Lower leg skin (tissue), 3 donors: ENCODE measurements around the gene FGF12.

Experiments
- POLR2A ChIP-seq, 2 donors: fragments of 450-650 bp; IDR thresholded peaks; one replicate each; pipeline ENCODE4 v1.6.1; 2016 to 2017; ENCODE audit warnings: antibody characterized with exemption in 2 of 2, mild to moderate bottlenecking in 1 of 2, moderate library complexity in 1 of 2
- TF ChIP-seq, protein P1 (sequence below), 3 donors: fragments of 450-650 bp; IDR thresholded peaks; one replicate each; pipeline ENCODE4 v1.5.1; 2016; ENCODE audit warnings: antibody characterized with exemption in 3 of 3, mild to moderate bottlenecking in 3 of 3, moderate library complexity in 2 of 3

DNA sequence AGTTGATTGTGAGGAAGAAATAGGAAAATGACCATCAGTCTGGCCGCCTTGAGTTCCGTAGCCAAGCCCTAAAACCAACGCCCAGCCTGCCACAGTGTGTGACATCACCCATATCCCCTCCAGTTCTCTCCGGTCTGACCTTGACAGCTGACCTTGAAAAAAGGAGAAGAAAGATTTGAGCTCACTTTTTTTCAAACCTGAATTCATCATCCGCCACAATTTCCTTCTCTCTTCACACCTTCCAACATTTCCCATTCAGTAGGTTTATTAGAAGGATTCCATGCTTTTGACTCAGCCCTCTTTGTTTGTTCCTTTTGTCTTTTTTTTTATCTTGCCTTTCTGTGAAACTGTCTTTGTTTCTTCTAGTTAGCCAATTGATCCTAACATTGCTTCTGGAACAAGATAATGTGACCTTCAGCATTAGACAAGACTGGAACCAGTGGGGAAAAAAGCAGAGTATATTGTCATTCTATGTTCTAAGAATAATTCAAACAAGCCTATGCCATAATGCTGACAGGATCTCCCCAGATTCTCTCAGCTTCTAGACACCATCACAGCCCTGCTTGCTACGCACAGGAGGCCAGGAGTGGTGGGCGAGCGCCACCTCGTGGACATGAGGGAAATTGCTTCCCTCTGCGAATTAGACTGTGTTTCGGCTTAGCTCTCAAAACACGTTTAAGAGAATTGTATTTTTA is 283.1 kb downstream of the FGF12 start:
- TF ChIP-seq, protein P1, sequence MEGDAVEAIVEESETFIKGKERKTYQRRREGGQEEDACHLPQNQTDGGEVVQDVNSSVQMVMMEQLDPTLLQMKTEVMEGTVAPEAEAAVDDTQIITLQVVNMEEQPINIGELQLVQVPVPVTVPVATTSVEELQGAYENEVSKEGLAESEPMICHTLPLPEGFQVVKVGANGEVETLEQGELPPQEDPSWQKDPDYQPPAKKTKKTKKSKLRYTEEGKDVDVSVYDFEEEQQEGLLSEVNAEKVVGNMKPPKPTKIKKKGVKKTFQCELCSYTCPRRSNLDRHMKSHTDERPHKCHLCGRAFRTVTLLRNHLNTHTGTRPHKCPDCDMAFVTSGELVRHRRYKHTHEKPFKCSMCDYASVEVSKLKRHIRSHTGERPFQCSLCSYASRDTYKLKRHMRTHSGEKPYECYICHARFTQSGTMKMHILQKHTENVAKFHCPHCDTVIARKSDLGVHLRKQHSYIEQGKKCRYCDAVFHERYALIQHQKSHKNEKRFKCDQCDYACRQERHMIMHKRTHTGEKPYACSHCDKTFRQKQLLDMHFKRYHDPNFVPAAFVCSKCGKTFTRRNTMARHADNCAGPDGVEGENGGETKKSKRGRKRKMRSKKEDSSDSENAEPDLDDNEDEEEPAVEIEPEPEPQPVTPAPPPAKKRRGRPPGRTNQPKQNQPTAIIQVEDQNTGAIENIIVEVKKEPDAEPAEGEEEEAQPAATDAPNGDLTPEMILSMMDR (IDR thresholded peaks at IDR 0.05): peak in 1 of 3 donors; percentile 32
- no peak for TF ChIP-seq POLR2A (IDR thresholded peaks at IDR 0.05)
